Neural cell (in vitro differentiated cells): ENCODE results near the gene RPN1. TPM values are rescaled to one million over a fixed set of nuclear protein-coding genes. Genes with fewer than 3 reads are reported as not detected.

Experiments
- H2AFZ ChIP-seq: fragments of 200-600, 300-800 bp; sonication (generic), shearing (Covaris generic); 2 replicates; pipeline ENCODE4 v1.6.0; 2014; ENCODE audit warnings: low read depth, mild to moderate bottlenecking, antibody characterized with exemption, low read length, moderate library complexity
- H3F3A ChIP-seq: fragments of 200-600 bp; shearing (Covaris generic); 2 replicates; pipeline ENCODE4 v1.6.1; 2016; ENCODE audit warnings: mild to moderate bottlenecking, moderate library complexity, mixed read lengths, antibody characterized with exemption, low read length; ENCODE audit not compliant: insufficient read depth, poor library complexity, severe bottlenecking
- H3K27ac ChIP-seq: fragments of 200-600, 300-800 bp; sonication (generic), shearing (Covaris generic); 2 replicates; pipeline ENCODE4 v1.5.1; 2014; ENCODE audit warnings: mild to moderate bottlenecking, low read length, moderate library complexity
- H3K27me3 ChIP-seq: fragments of 300-800, 200-600 bp; sonication (generic), shearing (Covaris generic); 2 replicates; pipeline ENCODE4 v1.6.0; 2014; ENCODE audit warnings: mild to moderate bottlenecking, low read depth, low read length, moderate library complexity; ENCODE audit not compliant: insufficient read depth
- H3K36me3 ChIP-seq: fragments of 300-800, 200-600 bp; sonication (generic), shearing (Covaris generic); 2 replicates; pipeline ENCODE4 v1.5.1; 2014; ENCODE audit warnings: mild to moderate bottlenecking, antibody characterized with exemption, low read length, moderate library complexity; ENCODE audit not compliant: insufficient read depth
- H3K4me2 ChIP-seq: fragments of 300-800, 200-600 bp; sonication (generic), shearing (Covaris generic); 2 replicates; pipeline ENCODE4 v1.6.0; 2014; ENCODE audit warnings: mild to moderate bottlenecking, low read length
- H3K4me3 ChIP-seq: fragments of 300-800, 200-600 bp; sonication (generic), shearing (Covaris generic); 2 replicates; pipeline ENCODE4 v1.5.1; 2014; ENCODE audit warnings: mild to moderate bottlenecking, low read length, moderate library complexity
- H3K79me2 ChIP-seq: fragments of 200-600 bp; shearing (Covaris generic); replicated peaks from 2 replicates; pipeline ENCODE4 v1.6.0; 2014; ENCODE audit warnings: mild to moderate bottlenecking, low read length, moderate library complexity; ENCODE audit not compliant: insufficient read depth
- H3K9ac ChIP-seq: fragments of 300-800, 200-600 bp; sonication (generic), shearing (Covaris generic); 2 replicates; pipeline ENCODE4 v1.6.1; 2016; ENCODE audit warnings: mild to moderate bottlenecking, low read length, mixed read lengths
- H3K9me2 ChIP-seq: fragments of 200-600 bp; shearing (Covaris generic); 2 replicates; pipeline ENCODE4 v1.6.1; 2016; ENCODE audit warnings: mild to moderate bottlenecking, low read length, mixed read lengths; ENCODE audit not compliant: insufficient read depth
- H3K9me3 ChIP-seq: fragments of 200-600, 300-800 bp; sonication (generic), shearing (Covaris generic); 2 replicates; pipeline ENCODE4 v1.6.1; 2016; ENCODE audit warnings: mild to moderate bottlenecking, mixed run types, low read length, moderate library complexity, mixed read lengths
- H4K20me1 ChIP-seq: fragments of 200-600 bp; shearing (Covaris generic); 2 replicates; pipeline ENCODE4 v1.6.1; 2016; ENCODE audit warnings: mild to moderate bottlenecking, mixed run types; ENCODE audit not compliant: insufficient read depth
- EP300 ChIP-seq: fragments of 450-650 bp; conservative IDR thresholded peaks from 2 replicates; pipeline ENCODE4 v1.6.1; 2014; ENCODE audit warnings: antibody characterized with exemption, mild to moderate bottlenecking, moderate library complexity; ENCODE audit not compliant: poor library complexity, severe bottlenecking
- EZH2 ChIP-seq: fragments of 200-600, 300-800 bp; shearing (Covaris generic), sonication (generic); IDR thresholded peaks from 2 replicates; pipeline ENCODE4 v1.6.1; 2014; ENCODE audit warnings: antibody characterized with exemption, low read length, borderline replicate concordance, mild to moderate bottlenecking; ENCODE audit not compliant: insufficient read depth, poor library complexity, severe bottlenecking
- MXI1 ChIP-seq: fragments of 450-650 bp; conservative IDR thresholded peaks from 2 replicates; pipeline ENCODE4 v1.6.1; 2014; ENCODE audit warnings: antibody characterized with exemption, mild to moderate bottlenecking; ENCODE audit not compliant: poor library complexity, severe bottlenecking
- POLR2AphosphoS5 ChIP-seq: IDR thresholded peaks from 2 replicates; pipeline ENCODE4 v1.6.1; 2012
- RAD21 ChIP-seq: fragments of 450-650 bp; conservative IDR thresholded peaks from 2 replicates; pipeline ENCODE4 v1.6.1; 2014; ENCODE audit warnings: antibody characterized with exemption, mild to moderate bottlenecking, moderate library complexity
- SMC3 ChIP-seq: fragments of 450-650 bp; conservative IDR thresholded peaks from 2 replicates; pipeline ENCODE4 v1.6.1; 2014; ENCODE audit warnings: antibody characterized with exemption, mild to moderate bottlenecking, moderate library complexity; ENCODE audit not compliant: poor library complexity
- TAF1 ChIP-seq: IDR thresholded peaks from 2 replicates; pipeline ENCODE4 v1.6.1; 2012; ENCODE audit warnings: low read depth
- polyA plus RNA-seq: library from polyadenylated mRNA; depleted of rRNA; stranded (reverse); fragments of >200 nt; gene quantifications from 2 replicates; pipeline ENCODE4 v1.2.3, GENCODE V29; 2014
- TF ChIP-seq, protein P1 (sequence below): fragments of 450-650 bp; IDR thresholded peaks from 2 replicates; pipeline ENCODE4 v1.5.1; 2014; ENCODE audit warnings: antibody characterized with exemption, mild to moderate bottlenecking, moderate library complexity; ENCODE audit not compliant: poor library complexity, severe bottlenecking
- TF ChIP-seq, protein P2 (sequence below): IDR thresholded peaks from 2 replicates; pipeline ENCODE4 v1.6.1; 2012; ENCODE audit warnings: borderline replicate concordance

The RPN1 gene
- polyA plus RNA-seq, 1 donor from 2014 or later = 201 TPM

DNA sequence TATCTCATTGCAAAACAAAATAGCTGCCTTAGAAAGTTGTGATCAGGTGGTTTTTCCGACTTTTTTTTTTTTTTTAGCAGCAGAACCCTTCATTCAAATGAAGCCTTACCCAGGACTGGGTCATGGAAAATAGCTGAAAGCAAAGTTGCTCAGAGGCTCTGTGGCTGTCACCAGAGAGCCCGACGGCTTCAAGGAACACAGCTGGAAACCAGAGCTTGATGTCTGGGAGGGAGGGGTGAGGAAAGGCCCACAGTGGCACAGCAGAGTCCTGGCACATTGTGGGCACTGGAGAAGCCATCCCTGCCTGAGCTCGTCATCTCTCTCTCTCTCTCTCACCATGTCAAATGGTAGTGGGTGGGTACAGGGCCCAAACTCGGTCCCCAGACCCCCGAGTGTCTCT is 77.5 kb downstream of the RPN1 start:
- no peak for TF ChIP-seq EZH2
- TF ChIP-seq RAD21 = no peak
- TF ChIP-seq EP300 = no peak
- no peak for TF ChIP-seq TAF1
- no peak for TF ChIP-seq POLR2AphosphoS5
- TF ChIP-seq, protein P1, sequence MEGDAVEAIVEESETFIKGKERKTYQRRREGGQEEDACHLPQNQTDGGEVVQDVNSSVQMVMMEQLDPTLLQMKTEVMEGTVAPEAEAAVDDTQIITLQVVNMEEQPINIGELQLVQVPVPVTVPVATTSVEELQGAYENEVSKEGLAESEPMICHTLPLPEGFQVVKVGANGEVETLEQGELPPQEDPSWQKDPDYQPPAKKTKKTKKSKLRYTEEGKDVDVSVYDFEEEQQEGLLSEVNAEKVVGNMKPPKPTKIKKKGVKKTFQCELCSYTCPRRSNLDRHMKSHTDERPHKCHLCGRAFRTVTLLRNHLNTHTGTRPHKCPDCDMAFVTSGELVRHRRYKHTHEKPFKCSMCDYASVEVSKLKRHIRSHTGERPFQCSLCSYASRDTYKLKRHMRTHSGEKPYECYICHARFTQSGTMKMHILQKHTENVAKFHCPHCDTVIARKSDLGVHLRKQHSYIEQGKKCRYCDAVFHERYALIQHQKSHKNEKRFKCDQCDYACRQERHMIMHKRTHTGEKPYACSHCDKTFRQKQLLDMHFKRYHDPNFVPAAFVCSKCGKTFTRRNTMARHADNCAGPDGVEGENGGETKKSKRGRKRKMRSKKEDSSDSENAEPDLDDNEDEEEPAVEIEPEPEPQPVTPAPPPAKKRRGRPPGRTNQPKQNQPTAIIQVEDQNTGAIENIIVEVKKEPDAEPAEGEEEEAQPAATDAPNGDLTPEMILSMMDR = no peak
- TF ChIP-seq, protein P2, sequence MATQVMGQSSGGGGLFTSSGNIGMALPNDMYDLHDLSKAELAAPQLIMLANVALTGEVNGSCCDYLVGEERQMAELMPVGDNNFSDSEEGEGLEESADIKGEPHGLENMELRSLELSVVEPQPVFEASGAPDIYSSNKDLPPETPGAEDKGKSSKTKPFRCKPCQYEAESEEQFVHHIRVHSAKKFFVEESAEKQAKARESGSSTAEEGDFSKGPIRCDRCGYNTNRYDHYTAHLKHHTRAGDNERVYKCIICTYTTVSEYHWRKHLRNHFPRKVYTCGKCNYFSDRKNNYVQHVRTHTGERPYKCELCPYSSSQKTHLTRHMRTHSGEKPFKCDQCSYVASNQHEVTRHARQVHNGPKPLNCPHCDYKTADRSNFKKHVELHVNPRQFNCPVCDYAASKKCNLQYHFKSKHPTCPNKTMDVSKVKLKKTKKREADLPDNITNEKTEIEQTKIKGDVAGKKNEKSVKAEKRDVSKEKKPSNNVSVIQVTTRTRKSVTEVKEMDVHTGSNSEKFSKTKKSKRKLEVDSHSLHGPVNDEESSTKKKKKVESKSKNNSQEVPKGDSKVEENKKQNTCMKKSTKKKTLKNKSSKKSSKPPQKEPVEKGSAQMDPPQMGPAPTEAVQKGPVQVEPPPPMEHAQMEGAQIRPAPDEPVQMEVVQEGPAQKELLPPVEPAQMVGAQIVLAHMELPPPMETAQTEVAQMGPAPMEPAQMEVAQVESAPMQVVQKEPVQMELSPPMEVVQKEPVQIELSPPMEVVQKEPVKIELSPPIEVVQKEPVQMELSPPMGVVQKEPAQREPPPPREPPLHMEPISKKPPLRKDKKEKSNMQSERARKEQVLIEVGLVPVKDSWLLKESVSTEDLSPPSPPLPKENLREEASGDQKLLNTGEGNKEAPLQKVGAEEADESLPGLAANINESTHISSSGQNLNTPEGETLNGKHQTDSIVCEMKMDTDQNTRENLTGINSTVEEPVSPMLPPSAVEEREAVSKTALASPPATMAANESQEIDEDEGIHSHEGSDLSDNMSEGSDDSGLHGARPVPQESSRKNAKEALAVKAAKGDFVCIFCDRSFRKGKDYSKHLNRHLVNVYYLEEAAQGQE = no peak
- no peak for TF ChIP-seq SMC3
- TF ChIP-seq MXI1 = no peak
- Histone ChIP-seq H3K4me3 (no peak overlapping the region), H3K27ac (no peak overlapping the region)

DNA sequence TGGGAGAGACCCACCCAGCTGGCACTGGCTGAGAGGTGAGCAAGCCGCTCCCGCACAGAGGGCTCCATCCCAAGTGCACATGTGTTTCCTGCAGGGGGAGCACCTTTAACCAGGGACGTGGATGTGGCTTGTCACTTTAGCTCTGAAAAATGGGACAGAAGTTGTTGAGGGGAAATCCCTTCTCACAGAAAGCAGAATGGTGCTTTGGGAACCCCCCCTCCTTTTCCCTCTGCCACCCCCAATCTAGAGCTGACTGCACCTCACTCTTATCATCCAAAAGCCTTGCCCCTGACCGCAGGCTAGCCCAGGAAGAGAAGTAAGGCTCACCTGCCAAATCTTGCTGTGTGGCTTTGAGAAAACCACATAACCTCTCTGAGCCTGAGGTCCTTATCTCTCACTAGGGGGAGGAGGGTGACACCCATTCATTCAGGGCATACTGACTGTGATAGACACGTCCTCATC is 77.9 kb downstream of the RPN1 start:
- Histone ChIP-seq H3F3A (no peaks in the 10 kb centered on the region), H2AFZ (no peak overlapping the region), H3K4me3 (no peak overlapping the region), H3K9ac (no peak overlapping the region), H3K36me3 (no peaks in the 10 kb centered on the region), H3K9me2 (no peaks in the 10 kb centered on the region), H3K79me2 (no peaks in the 10 kb centered on the region), H4K20me1 (no peaks in the 10 kb centered on the region), H3K27ac (no peak overlapping the region), H3K9me3 (no peaks in the 10 kb centered on the region), H3K4me2 (no peak overlapping the region), H3K27me3 (no peaks in the 10 kb centered on the region)
- TF ChIP-seq, protein P1 = no peak
- TF ChIP-seq RAD21 = no peak
- TF ChIP-seq, protein P2 = no peak

More for the DNA sequence above, 77.5 kb downstream of the RPN1 start:
- no peaks in the 10 kb centered on the region for H3K9me2 ChIP-seq
- no peak overlapping the region for H3K9ac ChIP-seq
- no peak overlapping the region for H2AFZ ChIP-seq
- H3F3A ChIP-seq = no peaks in the 10 kb centered on the region
- H3K27me3 ChIP-seq = no peaks in the 10 kb centered on the region
- no peaks in the 10 kb centered on the region for H4K20me1 ChIP-seq
- no peaks in the 10 kb centered on the region for H3K36me3 ChIP-seq
- H3K79me2 ChIP-seq = no peaks in the 10 kb centered on the region
- H3K9me3 ChIP-seq = no peaks in the 10 kb centered on the region
- no peak overlapping the region for H3K4me2 ChIP-seq
